Vagina (tissue), 2 donors: ENCODE data around the gene MTCL3. TPM values are rescaled to one million over a fixed set of nuclear protein-coding genes. Genes with fewer than 3 reads are reported as not detected.
"Not testable (repeated sequence)": the region's sequence is repeated elsewhere in the genome, so short reads cannot be mapped to it uniquely, and the experiment has no call there.

ENCODE experiments used
- DNase-seq, 2 donors: peaks; one replicate each; pipeline ENCODE4 v3.0.0-alpha.2; 2017; ENCODE audit errors: extremely low spot score in 2 of 2
- H3K27ac ChIP-seq: fragments of 200-600 bp; sonication (generic); one replicate; pipeline ENCODE4 v1.5.1; 2019
- H3K27me3 ChIP-seq: fragments of 200-600 bp; sonication (generic); one replicate; pipeline ENCODE4 v1.5.1; 2019
- H3K36me3 ChIP-seq, 2 donors: fragments of 200-600 bp; sonication (generic); one replicate each; pipeline ENCODE4 v1.5.1; 2017 to 2019
- H3K4me1 ChIP-seq: fragments of 200-600 bp; sonication (generic); one replicate; pipeline ENCODE4 v1.5.1; 2019
- H3K4me3 ChIP-seq, 2 donors: fragments of 200-600 bp; sonication (generic); 1 replicate in 1 of 2; 2 replicates in 1 of 2; pipeline ENCODE4 v1.5.1; 2016 to 2019
- H3K9me3 ChIP-seq: fragments of 200-600 bp; sonication (generic); one replicate; pipeline ENCODE4 v1.5.1; 2019
- CTCF ChIP-seq, 3 experiments: fragments of 450-650 bp in 2 of 3; fragments of 200-600 bp in 1 of 3; sonication (generic) in 1 of 3; IDR thresholded peaks; one replicate each; pipeline ENCODE4 v1.5.1; 2017 to 2019; ENCODE audit warnings: antibody characterized with exemption in 3 of 3, mild to moderate bottlenecking in 2 of 3, moderate library complexity in 2 of 3
- POLR2A ChIP-seq, 2 donors: fragments of 450-650 bp; IDR thresholded peaks; one replicate each; pipeline ENCODE4 v1.6.1; 2017; ENCODE audit warnings: antibody characterized with exemption in 2 of 2, mild to moderate bottlenecking in 2 of 2, moderate library complexity in 2 of 2
- POLR2AphosphoS5 ChIP-seq, 2 donors: sonication (generic); formaldehyde crosslinking; IDR thresholded peaks; one replicate each; pipeline ENCODE4 v1.9.0; 2017; ENCODE audit warnings: antibody characterized with exemption in 2 of 2, mild to moderate bottlenecking in 2 of 2, low read depth in 1 of 2; ENCODE audit not compliant: insufficient read depth in 1 of 2
- intact Hi-C: fragments of 100-400 bp; cut with DNase I; formaldehyde crosslinking; loops from one replicate; pipeline ENCODE4 v1.15.1; 2023
- small RNA-seq: library from RNA; depleted of rRNA; stranded (forward); fragments of <200 nt; gene quantifications from one replicate; pipeline ENCODE3, GENCODE V24; 2016
- total RNA-seq: library from RNA; depleted of rRNA; stranded (reverse); fragments of >200 nt; gene quantifications from one replicate; pipeline ENCODE4 v1.2.3, GENCODE V29; 2016

Gene MTCL3

GRCh38 chr6:127434651-127435050, 84.5 kb downstream of the MTCL3 start:
- TF ChIP-seq POLR2A (IDR thresholded peaks at IDR 0.05) = no peak
- no peak for TF ChIP-seq POLR2AphosphoS5 (IDR thresholded peaks at IDR 0.05; ENCODE audit: insufficient read depth in 1 of 2, low read depth in 1 of 2)
- no peak for TF ChIP-seq CTCF (IDR thresholded peaks at IDR 0.05)
- H3K27ac ChIP-seq = no peak overlapping the region

GRCh38 chr6:127428562-127428961, 90.6 kb downstream of the MTCL3 start:
- H3K36me3 ChIP-seq, H3K4me1 ChIP-seq, H3K27ac ChIP-seq, H3K27me3 ChIP-seq, H3K9me3 ChIP-seq, DNase-seq, H3K4me3 ChIP-seq, intact Hi-C loops: not testable (repeated sequence)

More at GRCh38 chr6:127434651-127435050, 84.5 kb downstream of the MTCL3 start:
- Histone ChIP-seq H3K27me3 (no peaks in the 10 kb centered on the region), H3K9me3 (no peaks in the 10 kb centered on the region), H3K4me1 (no peaks in the 10 kb centered on the region), H3K4me3 (no peak overlapping the region), H3K36me3 (no peaks in the 10 kb centered on the region)
- no peak for DNase-seq
- intact Hi-C loops = no loop called here

GRCh38 chr6:127423921-127424320, 95.2 kb downstream of the MTCL3 start:
- no peaks in the 10 kb centered on the region for H3K27me3 ChIP-seq
- DNase-seq = no peak
- no peak overlapping the region for H3K4me3 ChIP-seq
- H3K27ac ChIP-seq = no peak overlapping the region
- no peaks in the 10 kb centered on the region for H3K9me3 ChIP-seq
- peaks cover 4% of the 10 kb centered on the region for H3K4me1 ChIP-seq
- intact Hi-C loops = no loop called here
- TF ChIP-seq CTCF (IDR thresholded peaks at IDR 0.05) = no peak
- TF ChIP-seq POLR2A (IDR thresholded peaks at IDR 0.05) = no peak
- no peak for TF ChIP-seq POLR2AphosphoS5 (IDR thresholded peaks at IDR 0.05; ENCODE audit: insufficient read depth in 1 of 2, low read depth in 1 of 2)
- H3K36me3 ChIP-seq = no peaks in the 10 kb centered on the region

Small RNA genes lying within 50 kb of the gene (small RNA-seq; reads per million reads assigned to genes)
- not detected for gene KIAA0408

Other genes starting within 250 kb of the MTCL3 start
- 32.7 TPM for gene ECHDC1, start 175.7 kb downstream of the MTCL3 start, total RNA-seq
- gene KIAA0408, start 59.9 kb downstream of the MTCL3 start, total RNA-seq = 4.7 TPM
- not detected for gene C6orf58, start 57.8 kb upstream of the MTCL3 start, total RNA-seq